SU-DHL-6 (cell line): ENCODE results near the gene ATG14.

ENCODE experiments used
- CTCF ChIP-seq: fragments of 200-600 bp; sonication (generic); IDR thresholded peaks from one replicate; pipeline ENCODE4 v1.5.1; 2017; ENCODE audit warnings: antibody characterized with exemption, mild to moderate bottlenecking, low read length, moderate library complexity; ENCODE audit not compliant: insufficient read depth, poor library complexity, severe bottlenecking
- EZH2phosphoT487 ChIP-seq: fragments of 200-600 bp; sonication (generic), shearing (Covaris generic); conservative IDR thresholded peaks from 2 replicates; pipeline ENCODE4 v1.6.1; 2018; ENCODE audit warnings: mild to moderate bottlenecking, antibody characterized with exemption, low read length, moderate library complexity, mixed read lengths

GRCh38 chr14:55401751-55402150, 9.9 kb downstream of the ATG14 start:
- TF ChIP-seq CTCF (no peak), EZH2phosphoT487 (no peak)
